ENCODE results near the gene RSRC1.

GRCh38 chr3:158574646-158575045 lies 464.8 kb downstream of the RSRC1 start:
- no peak for TF ChIP-seq CTCF (IDR thresholded peaks at IDR 0.05; ENCODE audit: poor library complexity)
- no peak for TF ChIP-seq EZH2 (IDR thresholded peaks at IDR 0.05; ENCODE audit: borderline replicate concordance)
- no peak for TF ChIP-seq EZH2phosphoT487 (IDR thresholded peaks at IDR 0.05; ENCODE audit: low read depth, severe bottlenecking, unreplicated experiment)

All from hepatocyte (in vitro differentiated cells).